ENCODE results near the gene ATP10A.

GRCh38 chr15:25764980-25765735, 98.0 kb downstream of the ATP10A start:
- TF ChIP-seq, protein P1, sequence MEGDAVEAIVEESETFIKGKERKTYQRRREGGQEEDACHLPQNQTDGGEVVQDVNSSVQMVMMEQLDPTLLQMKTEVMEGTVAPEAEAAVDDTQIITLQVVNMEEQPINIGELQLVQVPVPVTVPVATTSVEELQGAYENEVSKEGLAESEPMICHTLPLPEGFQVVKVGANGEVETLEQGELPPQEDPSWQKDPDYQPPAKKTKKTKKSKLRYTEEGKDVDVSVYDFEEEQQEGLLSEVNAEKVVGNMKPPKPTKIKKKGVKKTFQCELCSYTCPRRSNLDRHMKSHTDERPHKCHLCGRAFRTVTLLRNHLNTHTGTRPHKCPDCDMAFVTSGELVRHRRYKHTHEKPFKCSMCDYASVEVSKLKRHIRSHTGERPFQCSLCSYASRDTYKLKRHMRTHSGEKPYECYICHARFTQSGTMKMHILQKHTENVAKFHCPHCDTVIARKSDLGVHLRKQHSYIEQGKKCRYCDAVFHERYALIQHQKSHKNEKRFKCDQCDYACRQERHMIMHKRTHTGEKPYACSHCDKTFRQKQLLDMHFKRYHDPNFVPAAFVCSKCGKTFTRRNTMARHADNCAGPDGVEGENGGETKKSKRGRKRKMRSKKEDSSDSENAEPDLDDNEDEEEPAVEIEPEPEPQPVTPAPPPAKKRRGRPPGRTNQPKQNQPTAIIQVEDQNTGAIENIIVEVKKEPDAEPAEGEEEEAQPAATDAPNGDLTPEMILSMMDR (IDR thresholded peaks at IDR 0.05) = no peak
- TF ChIP-seq POLR2A (IDR thresholded peaks at IDR 0.05) = no peak
